ENCODE data around the gene IL17RE. TPM values are rescaled to one million over a fixed set of nuclear protein-coding genes. Genes with fewer than 3 reads are reported as not detected.

Gene IL17RE
- total and polyA plus RNA-seq, 2 of the 13 experiments (the other 11 are each of a cell fraction or from before 2014, with no cell fraction given): 14.5 to 24.1 TPM

DNA sequence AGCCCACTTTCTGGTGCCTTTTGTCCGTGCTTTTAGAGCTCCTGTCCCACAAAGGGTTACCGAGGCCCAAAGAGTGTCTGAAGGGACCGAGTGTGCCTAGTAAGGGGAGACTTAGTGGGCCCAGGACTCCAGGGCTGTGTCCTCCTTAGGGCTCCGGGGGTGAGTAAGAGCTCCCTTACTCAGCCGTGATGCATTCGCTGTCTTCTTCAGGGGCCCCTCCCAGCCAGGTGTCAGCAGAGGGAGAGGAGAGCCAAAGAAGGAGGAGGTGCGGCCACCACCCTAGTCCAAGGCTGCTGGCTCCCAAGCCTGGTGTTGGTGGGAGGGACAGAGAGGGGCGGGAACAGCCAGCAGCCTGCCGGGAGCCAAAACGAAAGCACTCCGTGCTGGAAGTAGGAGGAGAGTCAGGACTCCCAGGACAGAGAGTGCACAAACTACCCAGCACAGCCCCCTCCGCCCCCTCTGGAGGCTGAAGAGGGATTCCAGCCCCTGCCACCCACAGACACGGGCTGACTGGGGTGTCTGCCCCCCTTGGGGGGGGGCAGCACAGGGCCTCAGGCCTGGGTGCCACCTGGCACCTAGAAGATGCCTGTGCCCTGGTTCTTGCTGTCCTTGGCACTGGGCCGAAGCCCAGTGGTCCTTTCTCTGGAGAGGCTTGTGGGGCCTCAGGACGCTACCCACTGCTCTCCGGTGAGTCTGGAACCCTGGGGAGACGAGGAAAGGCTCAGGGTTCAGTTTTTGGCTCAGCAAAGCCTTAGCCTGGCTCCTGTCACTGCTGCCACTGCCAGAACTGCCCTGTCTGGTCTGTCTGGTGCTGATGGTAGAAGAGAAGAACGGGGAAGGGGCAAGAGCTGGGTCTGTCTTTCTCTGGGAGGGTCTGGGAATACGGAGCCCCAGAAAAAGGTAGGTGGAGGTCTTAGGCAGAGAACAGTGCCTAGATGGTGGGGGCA is 14.4 kb downstream of the IL17RE start, which contains the start of gene IL17RC (continued):
- no peak for TF ChIP-seq ZNF18 (CRISPR knock-in tag; IDR thresholded peaks at IDR 0.05; ENCODE audit: insufficient replicate concordance)
- TF ChIP-seq ZNF790 (CRISPR knock-in tag; IDR thresholded peaks at IDR 0.05; ENCODE audit: borderline replicate concordance): no peak
- no peak; the same call in 1 of the 2 replicates for TF ChIP-seq KMT2A (CRISPR knock-in tag; IDR thresholded peaks at IDR 0.05)
- TF ChIP-seq TCF7 (IDR thresholded peaks at IDR 0.05; ENCODE audit: low read depth): no peak
- 0 out of 2 replicates have a peak, but pooled peaks have one; percentile 29 for TF ChIP-seq ZNF547 (CRISPR knock-in tag; IDR thresholded peaks at IDR 0.05)
- TF ChIP-seq ZNF607 (CRISPR knock-in tag; IDR thresholded peaks at IDR 0.05; ENCODE audit: borderline replicate concordance): no peak
- TF ChIP-seq, protein P1, sequence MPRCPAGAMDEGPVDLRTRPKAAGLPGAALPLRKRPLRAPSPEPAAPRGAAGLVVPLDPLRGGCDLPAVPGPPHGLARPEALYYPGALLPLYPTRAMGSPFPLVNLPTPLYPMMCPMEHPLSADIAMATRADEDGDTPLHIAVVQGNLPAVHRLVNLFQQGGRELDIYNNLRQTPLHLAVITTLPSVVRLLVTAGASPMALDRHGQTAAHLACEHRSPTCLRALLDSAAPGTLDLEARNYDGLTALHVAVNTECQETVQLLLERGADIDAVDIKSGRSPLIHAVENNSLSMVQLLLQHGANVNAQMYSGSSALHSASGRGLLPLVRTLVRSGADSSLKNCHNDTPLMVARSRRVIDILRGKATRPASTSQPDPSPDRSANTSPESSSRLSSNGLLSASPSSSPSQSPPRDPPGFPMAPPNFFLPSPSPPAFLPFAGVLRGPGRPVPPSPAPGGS (CRISPR knock-in tag; IDR thresholded peaks at IDR 0.05): no peak
- TF ChIP-seq SIX4 (CRISPR knock-in tag; IDR thresholded peaks at IDR 0.05): no peak
- TF ChIP-seq, protein P2, sequence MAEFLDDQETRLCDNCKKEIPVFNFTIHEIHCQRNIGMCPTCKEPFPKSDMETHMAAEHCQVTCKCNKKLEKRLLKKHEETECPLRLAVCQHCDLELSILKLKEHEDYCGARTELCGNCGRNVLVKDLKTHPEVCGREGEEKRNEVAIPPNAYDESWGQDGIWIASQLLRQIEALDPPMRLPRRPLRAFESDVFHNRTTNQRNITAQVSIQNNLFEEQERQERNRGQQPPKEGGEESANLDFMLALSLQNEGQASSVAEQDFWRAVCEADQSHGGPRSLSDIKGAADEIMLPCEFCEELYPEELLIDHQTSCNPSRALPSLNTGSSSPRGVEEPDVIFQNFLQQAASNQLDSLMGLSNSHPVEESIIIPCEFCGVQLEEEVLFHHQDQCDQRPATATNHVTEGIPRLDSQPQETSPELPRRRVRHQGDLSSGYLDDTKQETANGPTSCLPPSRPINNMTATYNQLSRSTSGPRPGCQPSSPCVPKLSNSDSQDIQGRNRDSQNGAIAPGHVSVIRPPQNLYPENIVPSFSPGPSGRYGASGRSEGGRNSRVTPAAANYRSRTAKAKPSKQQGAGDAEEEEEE (CRISPR knock-in tag; IDR thresholded peaks at IDR 0.05; ENCODE audit: borderline replicate concordance): no peak
- TF ChIP-seq ZNF235 (CRISPR knock-in tag; IDR thresholded peaks at IDR 0.05; ENCODE audit: borderline replicate concordance): no peak
- peak; percentile 62; the same call in 1 of the 2 replicates for TF ChIP-seq ZNF292 (CRISPR knock-in tag; IDR thresholded peaks at IDR 0.05; ENCODE audit: borderline replicate concordance, low read depth)
- TF ChIP-seq ZNF234 (CRISPR knock-in tag; conservative IDR thresholded peaks at IDR 0.05): no peak
- TF ChIP-seq ZNF629 (CRISPR knock-in tag; conservative IDR thresholded peaks at IDR 0.05): no peak
- TF ChIP-seq ZNF850 (CRISPR knock-in tag; conservative IDR thresholded peaks at IDR 0.05): no peak
- TF ChIP-seq NR3C1 (CRISPR knock-in tag; IDR thresholded peaks at IDR 0.05): no peak
- TF ChIP-seq SSRP1 (CRISPR knock-in tag; IDR thresholded peaks at IDR 0.05): no peak; the same call in 1 of the 2 replicates
- no peak for TF ChIP-seq ZNF597 (CRISPR knock-in tag; IDR thresholded peaks at IDR 0.05)
- TF ChIP-seq KDM1A (CRISPR knock-in tag; IDR thresholded peaks at IDR 0.05): no peak
- TF ChIP-seq ZNF460 (CRISPR knock-in tag; IDR thresholded peaks at IDR 0.05; ENCODE audit: borderline replicate concordance): no peak
- TF ChIP-seq ZNF75D (CRISPR knock-in tag; IDR thresholded peaks at IDR 0.05; ENCODE audit: borderline replicate concordance): no peak
- TF ChIP-seq NR1H2 (CRISPR knock-in tag; IDR thresholded peaks at IDR 0.05; ENCODE audit: borderline replicate concordance, low read depth): no peak
- TF ChIP-seq SP5 (CRISPR knock-in tag; IDR thresholded peaks at IDR 0.05; ENCODE audit: borderline replicate concordance, low read depth): peak; percentile 79; the same call in 1 of the 2 replicates
- no peak for TF ChIP-seq SOX13 (IDR thresholded peaks at IDR 0.05)
- TF ChIP-seq SOX13 (CRISPR knock-in tag; conservative IDR thresholded peaks at IDR 0.05 in 1 of 2, IDR thresholded peaks at IDR 0.05 in 1 of 2): peak in 1 of 2 experiments; percentile 15; a peak in 1 of 4 replicates

Measured in HepG2 (cell line).